Esophagus squamous epithelium (tissue), 4 donors: Measurements from ENCODE around the gene UBE3B.

Experiments
- POLR2A ChIP-seq, 4 donors: fragments of 450-650 bp; IDR thresholded peaks; one replicate each; pipeline ENCODE4 v1.6.1; 2017; ENCODE audit warnings: antibody characterized with exemption in 4 of 4, mild to moderate bottlenecking in 4 of 4, moderate library complexity in 3 of 4
- TF ChIP-seq, protein P1 (sequence below), 6 experiments: fragments of 450-650 bp in 4 of 6; fragments of 200-600 bp in 2 of 6; sonication (generic) in 2 of 6; IDR thresholded peaks; one replicate each; pipeline ENCODE4 v1.5.1; 2016 to 2019; ENCODE audit warnings: antibody characterized with exemption in 6 of 6, mild to moderate bottlenecking in 4 of 6, moderate library complexity in 4 of 6

DNA sequence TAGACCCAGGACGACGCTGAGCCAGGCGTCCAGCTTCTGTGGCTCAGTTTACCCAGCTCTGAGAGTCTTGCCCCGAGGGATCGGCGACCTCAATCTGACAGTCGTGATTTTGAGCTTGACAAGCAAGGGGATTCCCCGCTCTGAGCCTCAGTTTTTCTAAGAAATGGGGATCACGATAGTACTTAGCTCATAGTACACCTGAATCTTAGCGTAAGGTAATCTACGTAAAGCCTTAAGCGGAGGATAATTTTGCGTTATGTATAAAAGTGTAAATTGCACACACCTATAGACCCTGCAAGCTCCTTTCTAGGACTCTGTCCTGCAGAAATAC, 96.4 kb downstream of the UBE3B start:
- TF ChIP-seq, protein P1, sequence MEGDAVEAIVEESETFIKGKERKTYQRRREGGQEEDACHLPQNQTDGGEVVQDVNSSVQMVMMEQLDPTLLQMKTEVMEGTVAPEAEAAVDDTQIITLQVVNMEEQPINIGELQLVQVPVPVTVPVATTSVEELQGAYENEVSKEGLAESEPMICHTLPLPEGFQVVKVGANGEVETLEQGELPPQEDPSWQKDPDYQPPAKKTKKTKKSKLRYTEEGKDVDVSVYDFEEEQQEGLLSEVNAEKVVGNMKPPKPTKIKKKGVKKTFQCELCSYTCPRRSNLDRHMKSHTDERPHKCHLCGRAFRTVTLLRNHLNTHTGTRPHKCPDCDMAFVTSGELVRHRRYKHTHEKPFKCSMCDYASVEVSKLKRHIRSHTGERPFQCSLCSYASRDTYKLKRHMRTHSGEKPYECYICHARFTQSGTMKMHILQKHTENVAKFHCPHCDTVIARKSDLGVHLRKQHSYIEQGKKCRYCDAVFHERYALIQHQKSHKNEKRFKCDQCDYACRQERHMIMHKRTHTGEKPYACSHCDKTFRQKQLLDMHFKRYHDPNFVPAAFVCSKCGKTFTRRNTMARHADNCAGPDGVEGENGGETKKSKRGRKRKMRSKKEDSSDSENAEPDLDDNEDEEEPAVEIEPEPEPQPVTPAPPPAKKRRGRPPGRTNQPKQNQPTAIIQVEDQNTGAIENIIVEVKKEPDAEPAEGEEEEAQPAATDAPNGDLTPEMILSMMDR (IDR thresholded peaks at IDR 0.05) = no peak
- TF ChIP-seq POLR2A (IDR thresholded peaks at IDR 0.05) = no peak
